HG03354 (cell line): ENCODE results near the gene ARHGEF4.

Experiments used
- ATAC-seq: cut with Tn5 transposase; IDR thresholded peaks from one replicate; pipeline ENCODE4 v1.9.1; 2021; ENCODE audit warnings: mild to moderate bottlenecking; ENCODE audit not compliant: unreplicated experiment, poor library complexity, severe bottlenecking

Gene ARHGEF4

GRCh38 chr2:130998561-130998960 is 161.8 kb downstream of the ARHGEF4 start:
- no peak for ATAC-seq

- no peak for ATAC-seq
Measured at GRCh38 chr2:131004446-131005209, 167.9 kb downstream of the ARHGEF4 start.

- ATAC-seq = no peak
Measured at GRCh38 chr2:131005216-131005935, 168.7 kb downstream of the ARHGEF4 start.

GRCh38 chr2:131006561-131006960 is 169.8 kb downstream of the ARHGEF4 start:
- no peak for ATAC-seq

- no peak for ATAC-seq
Measured at GRCh38 chr2:131008967-131009366, 172.3 kb downstream of the ARHGEF4 start.

- ATAC-seq = no peak
Measured at GRCh38 chr2:131009713-131010475, 173.2 kb downstream of the ARHGEF4 start.

GRCh38 chr2:131010566-131010965 is 173.9 kb downstream of the ARHGEF4 start:
- ATAC-seq = no peak

GRCh38 chr2:131011486-131011885 is 174.8 kb downstream of the ARHGEF4 start:
- ATAC-seq = no peak

- ATAC-seq = no peak
Measured at GRCh38 chr2:131014141-131014540, 177.4 kb downstream of the ARHGEF4 start.

GRCh38 chr2:131015764-131016163 is 179.1 kb downstream of the ARHGEF4 start:
- ATAC-seq = no peak

GRCh38 chr2:131016826-131017741 is 180.4 kb downstream of the ARHGEF4 start:
- ATAC-seq = no peak

- no peak for ATAC-seq
Measured at GRCh38 chr2:131022731-131023130, 186.0 kb downstream of the ARHGEF4 start.

GRCh38 chr2:131023758-131024157 is 187.0 kb downstream of the ARHGEF4 start:
- no peak for ATAC-seq

GRCh38 chr2:131026919-131027318 is 190.2 kb downstream of the ARHGEF4 start:
- no peak for ATAC-seq

- ATAC-seq = no peak
Measured at GRCh38 chr2:131027566-131028528, 191.1 kb downstream of the ARHGEF4 start.

GRCh38 chr2:131029812-131030211 is 193.1 kb downstream of the ARHGEF4 start:
- no peak for ATAC-seq

- no peak for ATAC-seq
Measured at GRCh38 chr2:131030478-131030971, 193.8 kb downstream of the ARHGEF4 start.

- ATAC-seq = no peak
Measured at GRCh38 chr2:131031431-131031841, 194.7 kb downstream of the ARHGEF4 start.
